Activated naive CD4-positive, alpha-beta T cell (primary cell): ENCODE results near the gene ANKRD23.
"Not testable (repeated sequence)": the region's sequence is repeated elsewhere in the genome, so short reads cannot be mapped to it uniquely, and the experiment has no call there.

ENCODE experiments used
- DNase-seq, 4 experiments: peaks; one replicate each; lab custom pipeline; 2025; lab: John Stamatoyannopoulos, UW

The ANKRD23 gene

DNA sequence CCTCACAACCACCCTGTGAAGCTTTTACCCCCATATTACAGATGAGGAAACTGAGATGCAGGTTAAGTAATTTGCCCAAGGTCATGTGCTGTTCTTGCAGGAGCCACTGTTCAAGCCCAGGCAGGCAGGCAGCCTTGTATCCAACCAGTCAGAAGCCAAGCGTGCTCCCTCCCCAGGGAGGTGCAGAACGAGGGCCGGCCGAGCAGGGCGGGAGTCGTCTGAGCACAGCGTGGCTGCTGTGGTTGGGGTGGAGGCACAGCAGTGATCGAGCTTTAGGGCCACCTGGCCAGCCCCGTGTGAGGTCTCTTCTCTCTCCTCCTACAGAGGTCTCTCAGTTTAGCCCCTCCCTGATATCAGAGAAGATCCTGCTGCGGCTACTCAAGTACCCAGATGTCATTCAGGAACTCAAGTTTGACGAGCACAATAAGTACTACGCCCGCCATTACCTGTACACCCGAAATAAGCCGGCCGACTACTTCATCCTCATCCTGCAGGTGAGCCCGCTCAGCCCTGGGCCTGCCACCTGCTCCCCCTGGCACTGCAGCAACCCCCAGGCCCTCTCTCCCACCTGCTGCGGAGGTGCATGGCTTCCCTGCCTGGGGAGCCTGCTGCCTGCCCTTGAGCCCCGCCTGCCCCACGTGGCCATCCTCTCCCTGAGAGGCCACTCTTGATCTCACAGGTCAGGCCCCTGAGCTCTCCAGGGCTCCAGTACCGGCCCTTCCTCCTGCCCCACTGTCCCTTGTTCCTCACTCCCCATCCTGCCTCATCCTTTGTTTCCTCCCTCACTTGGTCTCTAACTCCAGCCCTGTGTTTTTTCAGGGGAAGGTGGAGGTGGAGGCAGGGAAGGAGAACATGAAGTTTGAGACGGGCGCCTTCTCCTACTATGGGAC, 44.8 kb downstream of the ANKRD23 start:
- no peak for DNase-seq

- DNase-seq, result no peak
These were observed 46.7 kb downstream of the ANKRD23 start for GRCh38 chr2:96797066-96797625.

DNA sequence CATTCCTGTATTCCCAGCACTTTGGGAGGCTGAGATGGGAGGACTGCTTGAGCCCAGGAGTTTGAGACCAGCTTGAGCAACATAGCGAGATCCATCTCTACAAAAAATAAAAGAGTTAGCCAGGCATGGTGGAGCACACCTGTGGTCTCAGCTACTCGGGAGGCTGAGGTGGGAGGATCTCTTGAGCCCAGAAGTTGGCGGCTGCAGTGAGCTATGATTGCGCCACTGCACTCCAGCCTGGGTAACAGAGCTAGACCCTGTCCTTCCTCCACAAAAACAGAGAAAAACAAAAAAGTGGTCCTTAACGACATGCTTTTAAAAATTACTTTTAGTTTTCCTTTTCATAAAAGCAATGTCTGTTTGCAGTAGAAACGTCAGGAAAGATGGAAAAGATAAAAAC, 47.3 kb downstream of the ANKRD23 start:
- DNase-seq, result not testable (repeated sequence)

DNA sequence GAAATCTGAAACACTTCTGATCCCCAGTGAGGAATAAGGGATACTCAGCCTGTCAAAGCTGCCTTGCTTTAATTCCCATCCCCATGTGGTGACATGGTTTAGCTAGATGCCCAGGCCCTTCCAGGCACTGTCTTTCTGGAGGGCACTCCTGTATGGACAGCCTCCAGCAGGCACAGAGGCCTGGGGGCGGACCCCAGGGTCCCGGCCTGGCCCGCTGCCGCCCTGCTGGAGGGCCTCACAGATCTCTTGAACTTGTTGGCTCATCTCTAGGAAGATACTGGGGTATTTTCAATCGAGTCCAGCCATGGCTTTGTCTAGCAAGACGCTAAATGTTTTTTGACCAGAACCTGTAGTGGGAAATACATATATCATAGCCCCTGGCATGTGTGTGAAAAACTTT, 48.7 kb downstream of the ANKRD23 start:
- DNase-seq, result no peak

- DNase-seq, result no peak
These were observed 50.8 kb downstream of the ANKRD23 start for GRCh38 chr2:96792772-96793749.

DNA sequence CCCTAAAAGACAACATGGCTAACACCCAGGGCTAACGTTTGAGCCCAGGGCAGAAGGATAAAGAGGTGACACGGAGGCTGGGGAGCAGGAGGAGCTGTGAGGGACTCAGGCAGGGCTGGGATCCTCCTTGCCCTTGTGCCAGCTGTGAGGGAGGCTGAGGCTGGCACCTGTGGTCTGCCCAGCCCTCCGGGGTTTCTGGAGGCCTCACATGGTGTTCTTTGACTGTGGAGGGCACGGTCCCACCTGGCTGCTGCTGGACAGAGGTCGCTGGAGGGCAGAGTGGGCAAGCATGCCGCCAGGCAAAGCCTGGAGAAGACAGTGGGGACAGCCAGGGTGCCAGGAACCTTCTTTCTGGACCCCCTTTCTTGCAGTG, 54.6 kb downstream of the ANKRD23 start:
- no peak for DNase-seq

DNA sequence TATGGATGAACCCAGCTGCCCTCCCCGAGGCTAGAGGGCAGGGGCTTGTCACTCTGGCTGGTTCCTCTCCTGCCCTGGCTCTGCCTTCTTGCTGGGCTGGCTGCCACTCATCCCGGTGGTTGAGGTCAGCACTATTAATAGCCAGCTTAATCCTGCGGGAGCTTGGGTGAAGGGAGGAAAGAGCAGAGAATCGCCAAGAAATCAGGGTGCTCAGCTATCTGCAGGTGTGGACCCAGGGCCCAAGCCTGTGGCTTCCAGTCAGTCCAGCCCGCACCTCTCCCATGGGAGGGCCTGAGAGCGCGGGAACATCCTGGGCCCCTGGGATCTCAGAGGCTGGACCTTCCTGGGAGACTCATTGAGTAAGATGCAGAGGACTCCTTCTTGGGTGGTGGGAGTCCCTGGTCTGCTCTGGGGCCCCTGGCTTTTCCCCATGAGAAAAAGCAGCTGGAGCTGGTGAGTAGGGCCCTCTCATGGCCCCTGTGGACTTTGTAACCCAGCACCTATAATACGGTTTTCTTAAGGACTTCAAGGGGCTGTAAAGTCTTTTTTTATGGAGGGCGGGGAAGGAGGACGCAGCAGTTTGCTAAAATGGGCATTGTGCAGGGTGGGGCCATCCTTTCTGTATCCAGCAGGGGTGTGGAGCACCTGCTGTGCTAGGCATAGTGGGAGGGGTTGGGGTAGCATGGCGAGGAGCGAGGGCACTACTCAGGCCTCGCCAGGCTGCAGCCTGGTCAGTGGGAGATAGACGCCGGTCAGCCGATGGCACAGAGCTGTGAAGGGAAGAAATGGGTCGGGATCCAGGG, 55.2 kb downstream of the ANKRD23 start:
- no peak for DNase-seq
